ENCODE results near the gene CILP.

DNA sequence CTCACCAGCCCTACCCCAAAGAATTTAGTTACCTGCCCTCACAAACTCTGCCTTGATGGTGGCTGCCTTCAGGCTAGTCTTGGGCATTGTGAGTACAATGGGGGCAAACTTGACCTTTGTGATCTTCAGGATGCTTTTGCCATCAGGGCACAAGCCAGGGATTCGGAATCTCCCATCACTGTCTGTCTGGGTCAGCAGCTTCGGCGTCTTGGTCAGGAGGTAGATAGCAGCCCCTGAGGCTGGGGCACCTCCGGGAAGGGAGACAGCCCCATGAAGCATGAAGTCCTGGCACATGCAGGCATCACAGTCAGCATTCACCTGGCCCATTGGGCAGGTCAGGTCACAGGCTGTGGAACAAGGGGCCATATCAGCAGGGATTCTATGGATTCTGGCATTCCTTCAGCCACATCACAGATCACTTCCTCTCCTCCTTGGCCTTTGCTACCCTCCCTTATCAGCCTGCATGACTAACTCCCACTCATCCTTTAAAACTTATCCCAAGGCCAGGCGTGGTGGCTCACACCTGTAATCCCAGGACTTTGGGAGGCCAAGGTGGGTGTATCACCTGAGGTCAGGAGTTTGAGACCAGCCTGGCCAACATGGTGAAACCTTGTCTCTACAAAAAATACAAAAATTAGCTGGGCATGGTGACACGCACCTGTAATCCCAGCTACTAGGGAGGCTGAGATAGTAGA is 6.9 kb downstream of the CILP start:
- no peak for TF ChIP-seq ARNT (IDR thresholded peaks at IDR 0.05)
- no peak for TF ChIP-seq SUZ12 (IDR thresholded peaks at IDR 0.05)
- TF ChIP-seq FOXA1 (IDR thresholded peaks at IDR 0.05) = no peak
- TF ChIP-seq FOXK2 (IDR thresholded peaks at IDR 0.05) = no peak
- TF ChIP-seq ZNF384 (IDR thresholded peaks at IDR 0.05) = no peak
- TF ChIP-seq TARDBP (IDR thresholded peaks at IDR 0.05) = no peak
- TF ChIP-seq CTBP1 (IDR thresholded peaks at IDR 0.05; ENCODE audit: borderline replicate concordance) = no peak
- TF ChIP-seq HDGF (IDR thresholded peaks at IDR 0.05; ENCODE audit: borderline replicate concordance) = no peak
- TF ChIP-seq FOXM1 (IDR thresholded peaks at IDR 0.05; ENCODE audit: borderline replicate concordance) = no peak
- TF ChIP-seq, protein P1, sequence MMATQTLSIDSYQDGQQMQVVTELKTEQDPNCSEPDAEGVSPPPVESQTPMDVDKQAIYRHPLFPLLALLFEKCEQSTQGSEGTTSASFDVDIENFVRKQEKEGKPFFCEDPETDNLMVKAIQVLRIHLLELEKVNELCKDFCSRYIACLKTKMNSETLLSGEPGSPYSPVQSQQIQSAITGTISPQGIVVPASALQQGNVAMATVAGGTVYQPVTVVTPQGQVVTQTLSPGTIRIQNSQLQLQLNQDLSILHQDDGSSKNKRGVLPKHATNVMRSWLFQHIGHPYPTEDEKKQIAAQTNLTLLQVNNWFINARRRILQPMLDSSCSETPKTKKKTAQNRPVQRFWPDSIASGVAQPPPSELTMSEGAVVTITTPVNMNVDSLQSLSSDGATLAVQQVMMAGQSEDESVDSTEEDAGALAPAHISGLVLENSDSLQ (IDR thresholded peaks at IDR 0.05) = no peak

All from HEK293T (cell line).